D721Med (cell line): ENCODE data around the gene SHQ1.
"Not testable (repeated sequence)": the region's sequence is repeated elsewhere in the genome, so short reads cannot be mapped to it uniquely, and the experiment has no call there.

Experiments used
- DNase-seq: peaks from one replicate; pipeline ENCODE4 v3.0.0; 2011; ENCODE audit warnings: low spot score; ENCODE audit not compliant: insufficient read length
- FAIRE-seq: peaks from 2 replicates; lab custom pipeline; 2011; peaks lifted over from hg19 to GRCh38; lab: Jason Lieb, UNC
- TF ChIP-seq, protein P1 (sequence below): IDR thresholded peaks from 2 replicates; pipeline ENCODE4 v1.5.1; 2012; ENCODE audit warnings: mild to moderate bottlenecking, control low read depth; ENCODE audit not compliant: insufficient read depth; ENCODE audit errors: missing control alignments

Gene SHQ1

DNA sequence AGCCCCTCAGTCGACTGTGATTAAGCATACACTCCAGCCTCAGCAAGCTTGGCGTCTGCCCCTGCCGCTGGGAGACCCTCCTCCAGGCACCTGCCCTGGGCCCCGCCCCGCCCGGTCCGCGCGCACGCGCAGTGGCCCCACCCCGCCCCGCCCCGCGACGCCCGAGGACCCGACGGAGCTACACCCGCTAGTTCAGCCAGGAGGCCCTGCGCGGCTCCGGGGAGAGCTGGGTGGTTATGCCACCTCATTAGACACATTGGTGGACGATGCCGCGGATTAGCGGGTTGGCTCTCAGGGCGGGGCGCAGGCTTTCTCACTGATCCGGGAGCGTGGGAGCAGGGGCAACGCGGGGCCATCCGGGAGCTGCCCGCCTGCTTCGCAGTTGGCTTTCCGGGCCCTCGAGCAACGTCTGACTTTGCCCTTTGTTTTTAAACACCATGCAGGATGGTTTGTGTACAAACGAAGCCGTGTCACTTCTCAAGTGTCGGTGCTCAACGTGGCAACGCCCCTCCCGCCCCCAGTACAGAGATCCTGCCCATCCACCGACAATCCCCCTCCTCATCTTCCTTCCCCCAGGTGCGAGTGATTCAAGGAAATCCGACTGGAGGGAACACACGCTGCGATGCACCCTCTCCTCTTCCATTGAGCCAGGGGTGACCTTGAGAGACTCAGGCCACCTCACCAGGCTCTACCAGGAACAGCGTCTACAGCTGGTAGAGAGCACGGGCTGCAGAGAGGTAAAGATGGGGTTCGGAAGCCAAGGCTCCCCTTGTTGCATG lies 109.3 kb downstream of the SHQ1 start:
- TF ChIP-seq, protein P1, sequence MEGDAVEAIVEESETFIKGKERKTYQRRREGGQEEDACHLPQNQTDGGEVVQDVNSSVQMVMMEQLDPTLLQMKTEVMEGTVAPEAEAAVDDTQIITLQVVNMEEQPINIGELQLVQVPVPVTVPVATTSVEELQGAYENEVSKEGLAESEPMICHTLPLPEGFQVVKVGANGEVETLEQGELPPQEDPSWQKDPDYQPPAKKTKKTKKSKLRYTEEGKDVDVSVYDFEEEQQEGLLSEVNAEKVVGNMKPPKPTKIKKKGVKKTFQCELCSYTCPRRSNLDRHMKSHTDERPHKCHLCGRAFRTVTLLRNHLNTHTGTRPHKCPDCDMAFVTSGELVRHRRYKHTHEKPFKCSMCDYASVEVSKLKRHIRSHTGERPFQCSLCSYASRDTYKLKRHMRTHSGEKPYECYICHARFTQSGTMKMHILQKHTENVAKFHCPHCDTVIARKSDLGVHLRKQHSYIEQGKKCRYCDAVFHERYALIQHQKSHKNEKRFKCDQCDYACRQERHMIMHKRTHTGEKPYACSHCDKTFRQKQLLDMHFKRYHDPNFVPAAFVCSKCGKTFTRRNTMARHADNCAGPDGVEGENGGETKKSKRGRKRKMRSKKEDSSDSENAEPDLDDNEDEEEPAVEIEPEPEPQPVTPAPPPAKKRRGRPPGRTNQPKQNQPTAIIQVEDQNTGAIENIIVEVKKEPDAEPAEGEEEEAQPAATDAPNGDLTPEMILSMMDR = no peak
- FAIRE-seq (no peak), DNase-seq (peak; percentile 95)

DNA sequence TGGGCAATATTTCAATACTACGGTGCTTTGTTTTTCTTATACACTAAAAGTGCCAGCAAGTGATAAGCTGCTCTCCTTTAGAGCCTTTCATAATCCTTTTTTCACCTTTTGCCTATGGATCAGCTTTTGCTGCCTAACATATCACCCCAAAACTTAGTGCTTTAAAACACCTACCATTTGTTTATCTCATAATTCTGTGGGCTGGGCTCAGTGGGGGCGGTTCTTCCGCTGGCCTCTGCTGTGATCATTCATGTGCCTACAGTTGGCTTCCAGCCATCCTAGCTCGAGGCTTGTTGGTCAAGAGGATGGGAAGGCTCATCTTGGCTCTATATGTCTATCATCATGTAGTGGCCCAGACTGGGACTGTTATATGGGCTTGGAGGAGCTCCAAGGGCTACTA lies 113.2 kb downstream of the SHQ1 start:
- peak; percentile 53 for FAIRE-seq
- DNase-seq = not testable (repeated sequence)

DNA sequence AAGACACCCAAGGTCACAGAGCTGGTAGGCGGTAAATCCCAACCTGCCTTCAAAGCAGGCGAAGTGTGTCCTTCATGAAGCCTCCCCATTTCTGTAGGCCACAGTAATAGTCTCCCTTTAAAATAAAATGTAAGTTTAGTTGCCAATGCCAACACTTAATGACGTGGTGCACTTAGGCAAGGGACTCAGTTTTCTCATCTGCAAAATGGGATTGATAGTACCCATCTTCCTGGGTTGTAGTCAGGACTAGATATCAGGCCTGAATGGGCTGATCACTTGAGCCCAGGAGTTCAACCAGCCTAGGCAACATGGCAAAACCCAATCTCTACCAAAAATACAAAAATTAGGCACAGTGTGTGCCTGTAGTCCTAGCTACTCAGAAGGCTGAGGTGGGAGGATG lies 114.6 kb downstream of the SHQ1 start:
- TF ChIP-seq, protein P1 = no peak
- no peak for DNase-seq
- FAIRE-seq = no peak

DNA sequence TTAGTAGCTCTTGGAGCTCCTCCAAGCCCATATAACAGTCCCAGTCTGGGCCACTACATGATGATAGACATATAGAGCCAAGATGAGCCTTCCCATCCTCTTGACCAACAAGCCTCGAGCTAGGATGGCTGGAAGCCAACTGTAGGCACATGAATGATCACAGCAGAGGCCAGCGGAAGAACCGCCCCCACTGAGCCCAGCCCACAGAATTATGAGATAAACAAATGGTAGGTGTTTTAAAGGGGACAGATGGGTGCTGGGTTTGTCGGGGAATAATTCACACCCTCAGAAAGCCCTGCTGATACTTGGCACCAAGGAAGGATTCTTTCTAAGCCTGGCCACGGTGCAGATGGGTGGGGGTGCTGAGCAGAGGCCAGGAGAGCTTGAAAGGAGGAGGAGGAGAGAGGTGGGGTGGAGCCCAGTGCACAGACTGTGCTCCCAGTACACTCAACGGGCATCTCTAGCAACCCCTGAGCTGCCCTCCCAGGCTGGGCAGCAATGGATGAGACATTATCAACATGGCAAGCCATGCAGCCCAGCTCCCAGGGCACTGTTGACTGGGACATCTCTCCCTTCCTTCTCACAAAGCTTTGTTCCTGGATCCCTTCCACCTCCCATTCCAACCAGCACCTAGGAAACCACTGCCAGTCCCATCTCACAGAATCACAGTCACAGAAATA lies 115.4 kb downstream of the SHQ1 start:
- not testable (repeated sequence) for DNase-seq, FAIRE-seq

DNA sequence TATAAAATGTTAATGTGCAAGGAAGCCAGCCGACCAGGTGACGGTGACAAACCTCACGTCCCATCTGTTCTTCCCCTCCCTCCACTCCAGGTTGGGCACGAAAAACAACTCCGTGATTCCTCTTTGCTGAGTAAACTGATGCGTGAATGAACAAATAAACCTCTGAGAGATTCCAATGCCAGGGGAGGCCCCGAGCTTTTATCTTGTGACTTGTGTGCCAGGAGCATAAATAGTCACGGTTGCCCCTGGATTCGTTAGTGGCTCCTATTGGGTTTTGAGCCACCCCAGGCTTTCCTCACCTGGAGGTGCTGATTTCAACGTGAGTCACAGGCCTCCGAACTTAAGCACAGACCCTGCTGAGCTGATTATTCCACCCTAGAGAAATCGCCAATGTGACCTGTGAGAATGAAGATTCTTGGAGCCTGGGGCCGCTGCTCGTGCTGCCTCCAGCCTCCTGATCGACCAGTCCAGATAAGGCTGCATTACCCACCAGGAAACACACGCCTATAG lies 119.2 kb downstream of the SHQ1 start:
- DNase-seq (no peak), FAIRE-seq (no peak)
- TF ChIP-seq, protein P1 = no peak

DNA sequence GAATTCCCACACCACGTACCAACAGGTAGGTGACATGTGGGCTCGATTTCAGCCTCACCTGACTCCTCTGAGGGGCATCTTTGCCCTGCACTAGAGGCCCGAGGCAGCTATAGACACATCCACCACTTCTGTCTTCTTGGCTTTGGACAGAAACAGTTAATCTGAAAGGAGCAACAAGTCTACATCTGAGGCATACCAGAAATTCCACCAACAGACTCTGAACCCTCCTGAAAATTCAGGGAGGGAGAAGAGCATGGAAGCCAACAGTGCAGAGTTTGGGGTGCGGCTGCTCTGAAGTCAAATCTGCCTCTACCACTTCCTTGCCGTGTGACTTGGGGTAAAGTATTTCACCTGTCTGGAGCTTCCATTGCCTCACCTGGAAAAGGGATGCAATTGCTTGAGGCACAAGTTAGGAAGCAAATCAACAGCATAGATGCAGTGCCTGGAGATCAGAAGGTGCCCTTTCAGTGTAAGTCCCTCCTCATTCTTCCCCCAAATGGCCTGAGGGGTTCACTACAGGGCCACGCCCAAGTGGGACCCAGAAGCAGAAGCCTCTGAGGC lies 119.8 kb downstream of the SHQ1 start:
- DNase-seq (no peak), FAIRE-seq (no peak)
- TF ChIP-seq, protein P1 = no peak

DNA sequence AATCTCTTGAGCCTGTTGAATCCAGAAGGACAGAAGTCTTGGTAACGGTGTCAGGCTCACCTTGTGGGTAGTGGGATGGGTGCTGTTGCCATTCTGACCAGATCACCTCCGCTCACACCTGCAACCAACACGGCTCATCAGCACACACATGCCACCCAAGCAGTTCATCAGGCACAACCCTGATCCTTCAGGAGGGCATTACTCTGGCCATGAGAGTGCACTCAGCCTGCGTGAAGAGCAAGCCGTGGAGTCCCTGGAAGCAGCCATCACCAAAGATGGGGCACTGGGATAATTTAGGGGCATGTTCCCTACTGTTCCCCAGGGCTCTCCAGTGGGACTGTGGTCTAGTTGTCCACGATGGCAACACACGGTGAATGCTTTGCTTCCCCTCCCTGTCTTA lies 120.5 kb downstream of the SHQ1 start:
- TF ChIP-seq, protein P1 = no peak
- DNase-seq (no peak), FAIRE-seq (no peak)

DNA sequence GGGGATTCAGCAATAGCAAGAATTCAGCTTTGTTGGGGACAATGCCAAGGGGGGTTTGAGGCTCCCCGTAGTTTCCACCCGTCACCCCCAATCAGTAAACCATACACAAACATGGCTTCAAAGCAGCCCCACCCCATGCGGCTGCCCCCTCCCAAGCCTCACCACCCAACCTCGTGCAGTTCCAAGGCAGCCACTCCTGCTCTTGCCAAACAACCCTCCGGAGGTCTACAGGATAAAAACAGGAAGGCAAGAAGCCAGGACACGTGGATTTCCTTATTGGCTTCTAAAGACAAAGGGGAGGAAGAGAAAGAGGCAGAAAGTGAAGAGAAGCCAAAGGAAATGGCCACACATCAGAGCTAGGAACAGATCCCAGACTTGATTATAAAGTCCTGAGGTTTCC lies 121.1 kb downstream of the SHQ1 start:
- FAIRE-seq (no peak), DNase-seq (no peak)
- TF ChIP-seq, protein P1 = no peak
